ENCODE measurements around the gene GMCL1. TPM values are rescaled to one million over a fixed set of nuclear protein-coding genes. Genes with fewer than 3 reads are reported as not detected.

The GMCL1 gene
- total and polyA plus RNA-seq, 2 of the 13 experiments (the other 11 are each of a cell fraction or from before 2014, with no cell fraction given) = 18.7 to 24.0 TPM

- TF ChIP-seq REXO4 (CRISPR knock-in tag; IDR thresholded peaks at IDR 0.05; ENCODE audit: borderline replicate concordance) = no peak
- TF ChIP-seq FOXC1 (CRISPR knock-in tag; IDR thresholded peaks at IDR 0.05; ENCODE audit: borderline replicate concordance) = no peak
- no peak for TF ChIP-seq PRDM10 (CRISPR knock-in tag; IDR thresholded peaks at IDR 0.05; ENCODE audit: low read depth)
These were observed 31.6 kb upstream of the GMCL1 start (continued) for GRCh38 chr2:69797836-69798289.

- no peaks in the 10 kb centered on the region for H3K27me3 ChIP-seq (ENCODE audit: control insufficient read depth in 1 of 2, insufficient read depth in 2 of 2, low read length in 2 of 2)
- no peak for ATAC-seq
- in situ Hi-C loops (cut with HindIII; ENCODE audit: extremely low pct_ligation_motif_present, low pct_unique_long_range_greater_than_20kb) = no loop called here
- no peak for FAIRE-seq
- no peaks in the 10 kb centered on the region for H3K79me2 ChIP-seq (ENCODE audit: insufficient read depth, low read length)
- intact Hi-C loops (cut with micrococcal nuclease; ENCODE audit: unreplicated experiment) = no loop called here
- H3K9ac ChIP-seq (ENCODE audit: insufficient read depth, low read depth, low read length) = no peak overlapping the region
- no peak overlapping the region for H3K27ac ChIP-seq (ENCODE audit: extremely low read length, insufficient read depth, low read length)
- H3K9me3 ChIP-seq (ENCODE audit: low read length) = no peaks in the 10 kb centered on the region
- no peak overlapping the region for H3K4me2 ChIP-seq (ENCODE audit: low read depth, low read length)
- CTCF ChIA-PET (ENCODE audit: low intra/inter-chr PET ratio, low total read pairs) = no interaction called here
- no peaks in the 10 kb centered on the region for H3K4me1 ChIP-seq (ENCODE audit: insufficient read depth, low read length)
- no TSS peak for BruUV-seq (replicated peaks)
- H3K36me3 ChIP-seq (replicated peaks in 1 of 2; ENCODE audit: control insufficient read depth in 1 of 2, insufficient read depth in 2 of 2, low read length in 2 of 2) = peaks cover 15 to 79% of the 10 kb centered on the region in 2 experiments
- no peak overlapping the region for H3K4me3 ChIP-seq (replicated peaks in 1 of 3; ENCODE audit: insufficient read depth in 1 of 3, low read depth in 2 of 3, low read length in 3 of 3)
- 84% methylated on average over 7 of the region's 7 CpGs for WGBS (ENCODE audit: low lambda C conversion rate)
- no peaks in the 10 kb centered on the region; the same call in 1 of the 2 replicates for H4K20me1 ChIP-seq (ENCODE audit: insufficient read depth, low read length)
- TF ChIP-seq ZNF550 (CRISPR knock-in tag; IDR thresholded peaks at IDR 0.05; ENCODE audit: borderline replicate concordance) (no peak), LCORL (IDR thresholded peaks at IDR 0.05) (no peak), LCORL (CRISPR knock-in tag; IDR thresholded peaks at IDR 0.05) (no peak), MLLT10 (CRISPR knock-in tag; IDR thresholded peaks at IDR 0.05) (no peak), ERF (CRISPR knock-in tag; IDR thresholded peaks at IDR 0.05) (no peak), ZSCAN22 (CRISPR knock-in tag; IDR thresholded peaks at IDR 0.05) (no peak), U2AF2 (IDR thresholded peaks at IDR 0.05; ENCODE audit: low read depth, low read length) (no peak), STAG1 (CRISPR knock-in tag; IDR thresholded peaks at IDR 0.05) (no peak), ZBTB26 (CRISPR knock-in tag; IDR thresholded peaks at IDR 0.05; ENCODE audit: borderline replicate concordance) (no peak), DRAP1 (CRISPR knock-in tag; IDR thresholded peaks at IDR 0.05) (no peak), KDM5A (IDR thresholded peaks at IDR 0.05; ENCODE audit: borderline replicate concordance, low read length) (no peak)
- H2AFZ ChIP-seq (ENCODE audit: low read length) = no peak overlapping the region
- no peak for DNase-seq (ENCODE audit: low spot score)
- POLR2A ChIA-PET = interaction anchor here (2.5 kb wide), 1 partner anchor 57 kb away, joined by 10 read pairs; the partner anchor contains the start of gene ANXA4
These were observed 31.1 kb upstream of the GMCL1 start for GRCh38 chr2:69798290-69798908.
